IMR-90 (cell line): Measurements from ENCODE around the gene KEAP1. TPM values are rescaled to one million over a fixed set of nuclear protein-coding genes. Genes with fewer than 3 reads are reported as not detected.

Experiments used
- ATAC-seq: fragments of 200-7000 bp; cut with Tn5 transposase; 2 replicates; pipeline ENCODE4 v1.9.1; 2020; ENCODE audit warnings: low read depth, mild to moderate bottlenecking, moderate library complexity
- BruUV-seq: library from RNA; stranded (reverse); fragments of 400-500 nt; replicated peaks from 2 replicates; lab custom pipeline; 2021; lab: Mats Ljungman, UMichigan
- CTCF ChIA-PET: fragments of 300-600 bp; formaldehyde crosslinking; extraction: SDS; loops from one replicate; lab custom pipeline; 2021; ENCODE audit warnings: antibody characterized with exemption; lab: Yijun Ruan, JAX
- POLR2A ChIA-PET: fragments of 300-600 bp; sonication (Branson Sonifier 250); formaldehyde crosslinking; loops from one replicate; lab custom pipeline; 2022; ENCODE audit warnings: antibody characterized with exemption; ENCODE audit not compliant: unreplicated experiment; lab: Charles Lee
- DNase-seq: peaks from one replicate; pipeline ENCODE4 v3.0.0; 2013
- H2AFZ ChIP-seq: replicated peaks from 2 replicates; pipeline ENCODE3; 2013; ENCODE audit warnings: low read length, mild to moderate bottlenecking; ENCODE audit not compliant: poor library complexity
- H2AK5ac ChIP-seq: 2 replicates; pipeline ENCODE4 v1.6.1; 2013; ENCODE audit warnings: low read depth, low read length, inconsistent platforms
- H2AK9ac ChIP-seq: replicated peaks from 2 replicates; pipeline ENCODE3; 2013; ENCODE audit warnings: mild to moderate bottlenecking, low read depth, low read length, moderate library complexity; ENCODE audit not compliant: poor library complexity
- H2BK120ac ChIP-seq: 2 replicates; pipeline ENCODE4 v1.6.1; 2013; ENCODE audit warnings: low read depth, low read length, inconsistent platforms
- H2BK15ac ChIP-seq: 3 replicates; pipeline ENCODE4 v1.6.1; 2013; ENCODE audit warnings: low read depth, low read length, inconsistent platforms
- H2BK20ac ChIP-seq: 2 replicates; pipeline ENCODE4 v1.6.1; 2013; ENCODE audit warnings: low read depth, mild to moderate bottlenecking, inconsistent platforms, low read length, moderate library complexity
- H2BK5ac ChIP-seq: 2 replicates; pipeline ENCODE4 v1.6.1; 2013; ENCODE audit warnings: mild to moderate bottlenecking, low read depth, low read length, inconsistent platforms; ENCODE audit not compliant: poor library complexity, severe bottlenecking
- H3K14ac ChIP-seq: replicated peaks from 2 replicates; pipeline ENCODE4 v1.6.1; 2013; ENCODE audit warnings: low read depth, low read length, inconsistent platforms
- H3K18ac ChIP-seq: 2 replicates; pipeline ENCODE4 v1.6.1; 2013; ENCODE audit warnings: low read depth, low read length, control low read depth
- H3K23ac ChIP-seq: 2 replicates; pipeline ENCODE4 v1.6.1; 2013; ENCODE audit warnings: low read depth, low read length, inconsistent platforms
- H3K27ac ChIP-seq: 2 replicates; pipeline ENCODE4 v1.5.1; 2013; ENCODE audit warnings: mild to moderate bottlenecking, control low read depth, low read length; ENCODE audit not compliant: insufficient read depth
- H3K27me3 ChIP-seq: 2 replicates; pipeline ENCODE4 v1.6.1; 2013; ENCODE audit warnings: low read length; ENCODE audit not compliant: control insufficient read depth, insufficient read depth
- H3K36me3 ChIP-seq: 2 replicates; pipeline ENCODE4 v1.6.1; 2013; ENCODE audit warnings: low read length, mixed read lengths; ENCODE audit not compliant: control insufficient read depth, insufficient read depth
- H3K4ac ChIP-seq: 2 replicates; pipeline ENCODE4 v1.6.1; 2013; ENCODE audit warnings: low read depth, low read length, inconsistent platforms
- H3K4me1 ChIP-seq: 2 replicates; pipeline ENCODE4 v1.6.1; 2013; ENCODE audit warnings: low read length, mixed read lengths; ENCODE audit not compliant: control insufficient read depth, insufficient read depth
- H3K4me2 ChIP-seq: 2 replicates; pipeline ENCODE4 v1.6.1; 2013; ENCODE audit warnings: low read depth, mild to moderate bottlenecking, control low read depth, low read length, moderate library complexity
- H3K4me3 ChIP-seq: 2 replicates; pipeline ENCODE4 v1.5.1; 2013; ENCODE audit warnings: low read depth, mild to moderate bottlenecking, control low read depth, low read length, moderate library complexity; ENCODE audit not compliant: insufficient read depth
- H3K56ac ChIP-seq: 2 replicates; pipeline ENCODE4 v1.6.1; 2013; ENCODE audit warnings: low read length, inconsistent platforms; ENCODE audit not compliant: insufficient read depth; ENCODE audit errors: extremely low read depth
- H3K79me1 ChIP-seq, 2 experiments: 2 replicates each; pipeline ENCODE4 v1.6.1; 2013; ENCODE audit warnings: low read length in 2 of 2, inconsistent platforms in 1 of 2, low read depth in 1 of 2
- H3K9ac ChIP-seq: 2 replicates; pipeline ENCODE4 v1.6.1; 2013; ENCODE audit warnings: low read depth, low read length, control low read depth
- H3K9me1 ChIP-seq: 2 replicates; pipeline ENCODE4 v1.6.1; 2013; ENCODE audit warnings: low read length, inconsistent platforms; ENCODE audit not compliant: insufficient read depth
- H3K9me3 ChIP-seq: 2 replicates; pipeline ENCODE4 v1.6.1; 2013; ENCODE audit warnings: low read length; ENCODE audit not compliant: control insufficient read depth, insufficient read depth
- H4K20me1 ChIP-seq: 2 replicates; pipeline ENCODE4 v1.6.1; 2013; ENCODE audit warnings: low read length, inconsistent platforms; ENCODE audit not compliant: insufficient read depth
- H4K5ac ChIP-seq: 2 replicates; pipeline ENCODE4 v1.6.1; 2013; ENCODE audit warnings: mild to moderate bottlenecking, low read depth, low read length, control low read depth
- H4K8ac ChIP-seq, 2 experiments: 2 replicates each; pipeline ENCODE4 v1.6.1; 2013; ENCODE audit warnings: low read depth in 2 of 2, low read length in 2 of 2, control low read depth in 1 of 2, inconsistent platforms in 1 of 2
- H4K91ac ChIP-seq: 2 replicates; pipeline ENCODE4 v1.6.1; 2013; ENCODE audit warnings: low read depth, low read length, inconsistent platforms; ENCODE audit not compliant: insufficient read depth
- BHLHE40 ChIP-seq: fragments of 150-350 bp; IDR thresholded peaks from 2 replicates; pipeline ENCODE4 v1.6.1; 2016; ENCODE audit warnings: mild to moderate bottlenecking, low read depth, low read length
- MAFK ChIP-seq: IDR thresholded peaks from 2 replicates; pipeline ENCODE4 v1.6.1; 2012; ENCODE audit warnings: low read depth, low read length, improper control_type of control experiment
- MAZ ChIP-seq: IDR thresholded peaks from 2 replicates; pipeline ENCODE4 v1.6.1; 2012; ENCODE audit warnings: low read depth, mild to moderate bottlenecking, low read length, improper control_type of control experiment, moderate library complexity, borderline replicate concordance
- RAD21 ChIP-seq: IDR thresholded peaks from 2 replicates; pipeline ENCODE4 v1.6.1; 2012; ENCODE audit warnings: low read length, improper control_type of control experiment
- RCOR1 ChIP-seq: IDR thresholded peaks from 2 replicates; pipeline ENCODE4 v1.6.1; 2012; ENCODE audit warnings: mild to moderate bottlenecking, low read length, improper control_type of control experiment; ENCODE audit not compliant: insufficient replicate concordance
- SMC3 ChIP-seq: fragments of 150-350 bp; IDR thresholded peaks from 2 replicates; pipeline ENCODE4 v1.6.1; 2016; ENCODE audit warnings: low read depth, mild to moderate bottlenecking, antibody characterized with exemption, low read length, moderate library complexity
- WGBS, 2 experiments: methylation state at CpG; one replicate each; pipeline versions ENCODE4 v1.1.5 to v1.1.7; 2013; ENCODE audit warnings: missing lambda C conversion rate in 2 of 2; ENCODE audit not compliant: insufficient read length in 1 of 2; ENCODE audit errors: extremely low coverage in 2 of 2; 5-methylcytosine and 5-hydroxymethylcytosine counted together
- dilution Hi-C: fragments of 300-500 bp; cut with HindIII; formaldehyde crosslinking; loops from one replicate; pipeline ENCODE4 v1.14.3; 2018; ENCODE audit warnings: low sequenced_read_pairs; ENCODE audit not compliant: unreplicated experiment
- in situ Hi-C: fragments of 300-500 bp; cut with MboI; formaldehyde crosslinking; loops from 3 replicates; pipeline ENCODE4 v1.14.3; 2019; ENCODE audit warnings: low sequenced_read_pairs, inconsistent platforms, mixed read lengths
- intact Hi-C: fragments of 100-400 bp; cut with micrococcal nuclease; formaldehyde crosslinking; loops from 2 replicates; pipeline ENCODE4 v1.10.0; 2022
- polyA plus RNA-seq, 3 experiments: library from polyadenylated mRNA; depleted of rRNA; stranded (reverse); fragments of >200 nt; gene quantifications; 2 replicates each; pipeline ENCODE4 v1.2.3, GENCODE V29; 2012; ENCODE audit warnings: low replicate concordance in 1 of 3
- total RNA-seq: library from RNA; depleted of rRNA; stranded (reverse); fragments of >200 nt; gene quantifications from 2 replicates; pipeline ENCODE4 v1.2.3, GENCODE V29; 2012
- TF ChIP-seq, protein P1 (sequence below): conservative IDR thresholded peaks from 2 replicates; pipeline ENCODE4 v1.5.1; 2012; ENCODE audit warnings: mild to moderate bottlenecking, low read depth, low read length, improper control_type of control experiment

The KEAP1 gene
- total and polyA plus RNA-seq, 2 of the 4 experiments (the other 2 are of a cell fraction), result 63.4 to 81.6 TPM

DNA sequence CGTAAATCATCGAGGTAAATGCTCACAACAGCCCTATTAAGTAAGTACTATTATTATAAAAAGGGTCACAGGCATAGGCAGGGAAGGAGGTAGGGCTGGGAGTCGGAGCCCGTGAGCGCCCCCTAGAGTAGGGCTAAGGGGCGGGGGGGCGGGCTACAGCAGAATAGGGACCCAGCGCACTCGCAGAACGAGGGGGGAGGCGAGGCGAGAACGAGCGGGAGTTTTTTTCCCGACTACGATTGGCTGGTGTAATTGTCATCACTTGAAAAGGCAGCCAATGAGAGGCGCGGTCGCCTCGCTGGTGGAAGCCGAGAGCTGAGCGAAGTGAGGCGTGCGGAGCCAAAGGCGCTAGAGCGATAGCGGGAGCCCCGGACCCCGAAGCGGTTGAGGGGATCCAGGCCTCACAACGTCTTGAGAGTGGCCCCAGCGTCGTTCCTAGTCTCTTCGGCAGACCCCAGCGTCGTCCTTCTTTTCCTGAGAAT lies 24.2 kb downstream of the KEAP1 start:
- ATAC-seq, result peak; percentile 96
- DNase-seq, result peak; percentile 82
- CTCF ChIA-PET, result interaction anchor here (0.6 to 0.7 kb wide), 5 partner anchors 17 to 297 kb away, joined by 3 to 4 read pairs (median 3); no protein-coding TSS in a partner anchor
- Histone ChIP-seq H2AK9ac (peak overlapping the region; percentile 31), H3K79me1 (no peaks in the 10 kb centered on the region), H3K4me3 (peak overlapping the region; percentile 36), H3K27ac (no peak overlapping the region), H3K18ac (no peak overlapping the region), H2AFZ (peak overlapping the region; percentile 91), H3K9me1 (0 out of 2 replicates have a peak, but pooled peaks cover 4% of the 10 kb centered on the region), H3K9me3 (no peaks in the 10 kb centered on the region), H3K9ac (no peak overlapping the region), H4K91ac (no peak overlapping the region), H2BK120ac (no peak overlapping the region), H4K5ac (no peak overlapping the region), H3K4ac (no peak overlapping the region), H2AK5ac (no peak overlapping the region), H2BK5ac (no peak overlapping the region), H4K8ac (peak overlapping the region in 1 of 2 experiments; percentile 70; a peak in 1 of 4 replicates), H3K36me3 (no peaks in the 10 kb centered on the region; the same call in 1 of the 2 replicates), H2BK15ac (no peak overlapping the region), H3K27me3 (no peaks in the 10 kb centered on the region), H3K4me1 (peaks cover 3% of the 10 kb centered on the region), H3K56ac (no peak overlapping the region), H2BK20ac (no peak overlapping the region), H3K4me2 (peak overlapping the region; percentile 78), H3K23ac (no peak overlapping the region), H4K20me1 (no peaks in the 10 kb centered on the region), H3K14ac (peak overlapping the region; percentile 57; the same call in 1 of the 2 replicates)
- intact Hi-C loops, result no loop called here
- POLR2A ChIA-PET, result no interaction called here
- BruUV-seq, result no TSS peak
- in situ Hi-C loops, result no loop called here
- dilution Hi-C loops, result no loop called here
- no peak for TF ChIP-seq MAFK
- 0 out of 2 replicates have a peak, but pooled peaks have one; percentile 13 for TF ChIP-seq RAD21
- TF ChIP-seq SMC3, result no peak
- peak; percentile 41; the same call in 1 of the 2 replicates for TF ChIP-seq MAZ
- no peak for TF ChIP-seq RCOR1
- TF ChIP-seq BHLHE40, result no peak
- TF ChIP-seq, protein P1, sequence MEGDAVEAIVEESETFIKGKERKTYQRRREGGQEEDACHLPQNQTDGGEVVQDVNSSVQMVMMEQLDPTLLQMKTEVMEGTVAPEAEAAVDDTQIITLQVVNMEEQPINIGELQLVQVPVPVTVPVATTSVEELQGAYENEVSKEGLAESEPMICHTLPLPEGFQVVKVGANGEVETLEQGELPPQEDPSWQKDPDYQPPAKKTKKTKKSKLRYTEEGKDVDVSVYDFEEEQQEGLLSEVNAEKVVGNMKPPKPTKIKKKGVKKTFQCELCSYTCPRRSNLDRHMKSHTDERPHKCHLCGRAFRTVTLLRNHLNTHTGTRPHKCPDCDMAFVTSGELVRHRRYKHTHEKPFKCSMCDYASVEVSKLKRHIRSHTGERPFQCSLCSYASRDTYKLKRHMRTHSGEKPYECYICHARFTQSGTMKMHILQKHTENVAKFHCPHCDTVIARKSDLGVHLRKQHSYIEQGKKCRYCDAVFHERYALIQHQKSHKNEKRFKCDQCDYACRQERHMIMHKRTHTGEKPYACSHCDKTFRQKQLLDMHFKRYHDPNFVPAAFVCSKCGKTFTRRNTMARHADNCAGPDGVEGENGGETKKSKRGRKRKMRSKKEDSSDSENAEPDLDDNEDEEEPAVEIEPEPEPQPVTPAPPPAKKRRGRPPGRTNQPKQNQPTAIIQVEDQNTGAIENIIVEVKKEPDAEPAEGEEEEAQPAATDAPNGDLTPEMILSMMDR, result peak; percentile 49
- 6% methylated on average over 26 of the region's 36 CpGs; no CpG with 5 or more reads in 1 of the 2 experiments for WGBS, 2 experiments
